ENCODE data around the gene RTBDN. TPM values are rescaled to one million over a fixed set of nuclear protein-coding genes. Genes with fewer than 3 reads are reported as not detected.

Gene RTBDN
- not detected for total RNA-seq

- Mint-ChIP-seq H3K9me3 (no peaks in the 10 kb centered on the region), H3K27ac (no peak within 1 kb of the TSS), H3K27me3 (peaks cover 53% of the 10 kb centered on the region), H3K36me3 (ENCODE audit: low read depth) (no peaks in the 10 kb centered on the region), H3K4me1 (peaks cover 20% of the 10 kb centered on the region), H3K4me3 (peak within 1 kb of the TSS; percentile 51)
- ATAC-seq (replicated peaks) = no peak
These were observed at the start of gene RTBDN for GRCh38 chr19:12834566-12834943. TSS of gene RTBDN (minus strand) at chr19:12834579. CDS start at chr19:12829979, 4,600 bp downstream.

- Mint-ChIP-seq H3K36me3 (ENCODE audit: low read depth) (peaks cover 13% of the 10 kb centered on the region), H3K27me3 (no peaks in the 10 kb centered on the region), H3K4me1 (no peaks in the 10 kb centered on the region), H3K4me3 (peak overlapping the region; percentile 90), H3K27ac (peak overlapping the region; percentile 10), H3K9me3 (no peaks in the 10 kb centered on the region)
- ATAC-seq (replicated peaks) = no peak
These were observed 48.2 kb upstream of the RTBDN start for GRCh38 chr19:12882589-12882988.

- H3K27ac Mint-ChIP-seq = peak within 1 kb of the TSS; percentile 84
- H3K9me3 Mint-ChIP-seq = no peaks in the 10 kb centered on the region
- H3K36me3 Mint-ChIP-seq (ENCODE audit: low read depth) = peaks cover 22% of the 10 kb centered on the region
- no peaks in the 10 kb centered on the region for H3K4me1 Mint-ChIP-seq
- ATAC-seq (replicated peaks) = peak; percentile 86
- H3K27me3 Mint-ChIP-seq = no peaks in the 10 kb centered on the region
- peak within 1 kb of the TSS; percentile 90 for H3K4me3 Mint-ChIP-seq
These were observed 46.9 kb upstream of the RTBDN start, which contains the start of gene DNASE2 for GRCh38 chr19:12881172-12881808. TSS of gene DNASE2 (minus strand) at chr19:12881449. CDS start at chr19:12881375, 74 bp downstream.

- Mint-ChIP-seq H3K4me1 (no peaks in the 10 kb centered on the region), H3K27me3 (no peaks in the 10 kb centered on the region), H3K27ac (peak overlapping the region; percentile 84), H3K4me3 (peak overlapping the region; percentile 90), H3K9me3 (no peaks in the 10 kb centered on the region), H3K36me3 (ENCODE audit: low read depth) (peaks cover 29% of the 10 kb centered on the region)
- ATAC-seq (replicated peaks) = peak; percentile 13
These were observed 46.3 kb upstream of the RTBDN start for GRCh38 chr19:12880551-12881171.

- Mint-ChIP-seq H3K27me3 (no peaks in the 10 kb centered on the region), H3K27ac (no peak overlapping the region), H3K9me3 (no peaks in the 10 kb centered on the region), H3K4me1 (peaks cover 5% of the 10 kb centered on the region), H3K36me3 (ENCODE audit: low read depth) (peaks cover 38% of the 10 kb centered on the region), H3K4me3 (no peak overlapping the region)
- ATAC-seq (replicated peaks) = no peak
These were observed 40.7 kb upstream of the RTBDN start for GRCh38 chr19:12875086-12875485.

- H3K36me3 Mint-ChIP-seq (ENCODE audit: low read depth) = peaks cover 38% of the 10 kb centered on the region
- no peaks in the 10 kb centered on the region for H3K9me3 Mint-ChIP-seq
- no peak overlapping the region for H3K27ac Mint-ChIP-seq
- no peak for ATAC-seq (replicated peaks)
- no peaks in the 10 kb centered on the region for H3K27me3 Mint-ChIP-seq
- no peak overlapping the region for H3K4me3 Mint-ChIP-seq
- peaks cover 5% of the 10 kb centered on the region for H3K4me1 Mint-ChIP-seq
These were observed 39.7 kb upstream of the RTBDN start for GRCh38 chr19:12873891-12874745.

- Mint-ChIP-seq H3K4me1 (peaks cover 5% of the 10 kb centered on the region), H3K36me3 (ENCODE audit: low read depth) (peaks cover 32% of the 10 kb centered on the region), H3K27me3 (no peaks in the 10 kb centered on the region), H3K27ac (no peak overlapping the region), H3K9me3 (no peaks in the 10 kb centered on the region), H3K4me3 (peak overlapping the region; percentile 22)
- ATAC-seq (replicated peaks) = peak; percentile 76
These were observed 38.8 kb upstream of the RTBDN start for GRCh38 chr19:12872941-12873890.

- H3K27ac Mint-ChIP-seq = no peak overlapping the region
- no peaks in the 10 kb centered on the region for H3K9me3 Mint-ChIP-seq
- H3K27me3 Mint-ChIP-seq = no peaks in the 10 kb centered on the region
- no peak overlapping the region for H3K4me3 Mint-ChIP-seq
- ATAC-seq (replicated peaks) = no peak
- peaks cover 6% of the 10 kb centered on the region for H3K4me1 Mint-ChIP-seq
- peaks cover 24% of the 10 kb centered on the region for H3K36me3 Mint-ChIP-seq (ENCODE audit: low read depth)
These were observed 37.9 kb upstream of the RTBDN start for GRCh38 chr19:12872255-12872654.

- no peak for ATAC-seq (replicated peaks)
- H3K27ac Mint-ChIP-seq = no peak overlapping the region
- peaks cover 20% of the 10 kb centered on the region for H3K36me3 Mint-ChIP-seq (ENCODE audit: low read depth)
- H3K9me3 Mint-ChIP-seq = no peaks in the 10 kb centered on the region
- peaks cover 12% of the 10 kb centered on the region for H3K4me1 Mint-ChIP-seq
- H3K27me3 Mint-ChIP-seq = peaks cover 3% of the 10 kb centered on the region
- no peak overlapping the region for H3K4me3 Mint-ChIP-seq
These were observed 37.3 kb upstream of the RTBDN start for GRCh38 chr19:12871681-12872080.

GRCh38 chr19:12868540-12869112, 34.2 kb upstream of the RTBDN start:
- no peak for ATAC-seq (replicated peaks)
- H3K27me3 Mint-ChIP-seq = peaks cover 3% of the 10 kb centered on the region
- H3K4me1 Mint-ChIP-seq = peaks cover 16% of the 10 kb centered on the region
- H3K27ac Mint-ChIP-seq = no peak overlapping the region
- no peaks in the 10 kb centered on the region for H3K9me3 Mint-ChIP-seq
- no peaks in the 10 kb centered on the region for H3K36me3 Mint-ChIP-seq (ENCODE audit: low read depth)
- H3K4me3 Mint-ChIP-seq = peak overlapping the region; percentile 64

- Mint-ChIP-seq H3K4me1 (peaks cover 16% of the 10 kb centered on the region), H3K27me3 (peaks cover 5% of the 10 kb centered on the region), H3K27ac (peak overlapping the region; percentile 43), H3K9me3 (no peaks in the 10 kb centered on the region), H3K36me3 (ENCODE audit: low read depth) (no peaks in the 10 kb centered on the region), H3K4me3 (peak overlapping the region; percentile 64)
- peak; percentile 86 for ATAC-seq (replicated peaks)
These were observed 33.0 kb upstream of the RTBDN start for GRCh38 chr19:12867120-12868099.

- peaks cover 5% of the 10 kb centered on the region for H3K27me3 Mint-ChIP-seq
- ATAC-seq (replicated peaks) = no peak
- no peak overlapping the region for H3K27ac Mint-ChIP-seq
- no peaks in the 10 kb centered on the region for H3K36me3 Mint-ChIP-seq (ENCODE audit: low read depth)
- no peaks in the 10 kb centered on the region for H3K9me3 Mint-ChIP-seq
- H3K4me1 Mint-ChIP-seq = peaks cover 11% of the 10 kb centered on the region
- H3K4me3 Mint-ChIP-seq = peak overlapping the region; percentile 64
These were observed 32.2 kb upstream of the RTBDN start for GRCh38 chr19:12866416-12867119.
